ACC112 (cell line): ENCODE measurements around the gene GRIK4.
"Not testable (repeated sequence)": the region's sequence is repeated elsewhere in the genome, so short reads cannot be mapped to it uniquely, and the experiment has no call there.

ENCODE experiments used
- H2AFZ ChIP-seq: fragments of 200-600 bp; sonication (generic); one replicate; pipeline ENCODE4 v1.6.0; 2017; ENCODE audit warnings: antibody characterized with exemption, low read length; ENCODE audit not compliant: unreplicated experiment
- H3K27ac ChIP-seq: fragments of 200-600 bp; sonication (generic); 2 replicates; pipeline ENCODE4 v1.5.1; 2014; ENCODE audit warnings: low read depth, mild to moderate bottlenecking, antibody characterized with exemption, low read length, moderate library complexity
- H3K27me3 ChIP-seq: fragments of 200-600 bp; sonication (generic); 2 replicates; pipeline ENCODE4 v1.6.1; 2014; ENCODE audit warnings: mild to moderate bottlenecking, antibody characterized with exemption, low read length, moderate library complexity, mixed read lengths; ENCODE audit not compliant: insufficient read depth
- H3K36me3 ChIP-seq: fragments of 200-600 bp; sonication (generic); 2 replicates; pipeline ENCODE4 v1.6.1; 2016; ENCODE audit warnings: mild to moderate bottlenecking, antibody characterized with exemption, low read length, moderate library complexity, mixed read lengths; ENCODE audit not compliant: insufficient read depth
- H3K4me1 ChIP-seq: fragments of 200-600 bp; sonication (generic); one replicate; pipeline ENCODE4 v1.6.1; 2016; ENCODE audit warnings: low read length, mixed read lengths; ENCODE audit not compliant: insufficient read depth, unreplicated experiment, control insufficient read depth
- H3K4me3 ChIP-seq: fragments of 200-600 bp; sonication (generic); 2 replicates; pipeline ENCODE4 v1.5.1; 2014; ENCODE audit warnings: mild to moderate bottlenecking, low read depth, low read length
- H3K79me2 ChIP-seq: fragments of 200-600 bp; sonication (generic); one replicate; pipeline ENCODE4 v1.6.0; 2016; ENCODE audit warnings: low read length; ENCODE audit not compliant: control insufficient read depth, unreplicated experiment, insufficient read depth

GRIK4 gene

DNA sequence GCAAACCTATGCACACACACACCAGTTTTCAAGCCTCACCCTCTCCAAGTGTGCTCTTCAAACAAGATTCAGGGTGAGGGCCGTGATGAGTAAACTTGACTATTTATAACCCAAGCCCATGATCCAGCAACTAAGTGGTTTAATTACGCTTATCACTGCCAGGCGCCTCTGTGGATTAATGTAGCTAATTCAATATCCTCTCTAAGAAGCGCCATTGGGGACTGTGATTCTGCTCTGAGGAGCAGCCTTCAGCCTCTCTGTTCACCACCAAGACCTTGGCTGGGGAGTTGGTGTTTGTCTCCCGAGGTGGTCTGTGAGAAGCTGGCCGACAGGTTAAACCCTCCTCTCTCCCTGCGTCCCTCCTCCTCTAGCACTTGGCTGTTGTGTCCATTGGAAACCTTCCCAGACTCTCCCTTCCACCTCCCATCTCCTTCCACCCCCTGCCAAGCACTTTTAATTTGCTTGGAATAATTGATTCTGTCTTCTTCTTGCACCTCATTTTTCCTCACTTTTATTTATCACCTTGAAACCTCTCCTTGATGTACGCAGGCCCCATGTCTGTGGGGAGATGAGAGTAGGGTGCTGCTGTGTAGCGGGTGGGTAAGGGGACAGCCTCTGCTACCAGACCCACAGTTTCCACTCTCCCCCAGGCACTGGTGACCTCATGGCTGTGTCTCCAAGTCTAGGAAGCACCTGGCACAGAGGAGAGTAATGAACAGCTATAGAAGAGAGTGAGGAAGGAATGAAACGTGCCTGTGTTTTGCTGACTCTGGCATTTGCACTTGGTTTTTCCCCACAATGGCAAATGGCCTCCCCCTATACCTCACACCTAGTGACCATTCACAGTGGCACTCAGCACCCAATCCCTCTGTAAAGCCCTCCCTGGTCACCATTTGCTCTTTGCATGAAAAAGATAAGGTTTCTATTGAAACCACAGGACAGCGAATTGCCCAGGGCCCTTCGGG is 236.6 kb downstream of the GRIK4 start:
- Histone ChIP-seq H3K79me2 (no peaks in the 10 kb centered on the region), H3K4me1 (no peaks in the 10 kb centered on the region), H2AFZ (no peak overlapping the region), H3K27me3 (peaks cover 71% of the 10 kb centered on the region), H3K36me3 (no peaks in the 10 kb centered on the region), H3K27ac (no peak overlapping the region), H3K4me3 (no peak overlapping the region)

GRCh38 chr11:120749395-120749794 is 237.8 kb downstream of the GRIK4 start:
- no peak overlapping the region for H3K27ac ChIP-seq
- H2AFZ ChIP-seq = no peak overlapping the region
- H3K79me2 ChIP-seq = no peaks in the 10 kb centered on the region
- H3K36me3 ChIP-seq = no peaks in the 10 kb centered on the region
- H3K4me1 ChIP-seq = no peaks in the 10 kb centered on the region
- H3K27me3 ChIP-seq = peaks cover 65% of the 10 kb centered on the region
- no peak overlapping the region for H3K4me3 ChIP-seq

GRCh38 chr11:120750647-120751549 is 239.3 kb downstream of the GRIK4 start:
- no peak overlapping the region for H3K27ac ChIP-seq
- H3K79me2 ChIP-seq = no peaks in the 10 kb centered on the region
- no peak overlapping the region for H3K4me3 ChIP-seq
- no peak overlapping the region for H2AFZ ChIP-seq
- no peaks in the 10 kb centered on the region for H3K36me3 ChIP-seq
- peaks cover 60% of the 10 kb centered on the region for H3K27me3 ChIP-seq
- no peaks in the 10 kb centered on the region for H3K4me1 ChIP-seq

GRCh38 chr11:120751550-120751949 is 240.0 kb downstream of the GRIK4 start:
- Histone ChIP-seq H3K27ac (no peak overlapping the region), H2AFZ (no peak overlapping the region), H3K36me3 (no peaks in the 10 kb centered on the region), H3K4me3 (no peak overlapping the region), H3K4me1 (no peaks in the 10 kb centered on the region), H3K27me3 (peaks cover 54% of the 10 kb centered on the region), H3K79me2 (no peaks in the 10 kb centered on the region)

GRCh38 chr11:120752668-120753067 is 241.1 kb downstream of the GRIK4 start:
- H3K27ac ChIP-seq = no peak overlapping the region
- H3K4me3 ChIP-seq = no peak overlapping the region
- no peaks in the 10 kb centered on the region for H3K79me2 ChIP-seq
- no peak overlapping the region for H2AFZ ChIP-seq
- H3K27me3 ChIP-seq = peaks cover 45% of the 10 kb centered on the region
- no peaks in the 10 kb centered on the region for H3K36me3 ChIP-seq
- H3K4me1 ChIP-seq = no peaks in the 10 kb centered on the region

- no peak overlapping the region for H3K4me3 ChIP-seq
- H3K27me3 ChIP-seq = peaks cover 20% of the 10 kb centered on the region; the same call in 1 of the 2 replicates
- no peaks in the 10 kb centered on the region for H3K4me1 ChIP-seq
- no peaks in the 10 kb centered on the region for H3K36me3 ChIP-seq
- no peaks in the 10 kb centered on the region for H3K79me2 ChIP-seq
- no peak overlapping the region for H2AFZ ChIP-seq
- H3K27ac ChIP-seq = no peak overlapping the region
These were observed 245.4 kb downstream of the GRIK4 start for GRCh38 chr11:120756931-120757330.

- Histone ChIP-seq H3K27ac (no peak overlapping the region), H3K79me2 (no peaks in the 10 kb centered on the region), H2AFZ (no peak overlapping the region), H3K27me3 (peaks cover 12% of the 10 kb centered on the region; the same call in 1 of the 2 replicates), H3K4me1 (no peaks in the 10 kb centered on the region), H3K4me3 (no peak overlapping the region), H3K36me3 (no peaks in the 10 kb centered on the region)
These were observed 247.5 kb downstream of the GRIK4 start for GRCh38 chr11:120759046-120759445.

GRCh38 chr11:120765710-120766109 is 254.2 kb downstream of the GRIK4 start:
- H3K27ac ChIP-seq, H3K36me3 ChIP-seq, H2AFZ ChIP-seq, H3K4me3 ChIP-seq, H3K27me3 ChIP-seq, H3K79me2 ChIP-seq, H3K4me1 ChIP-seq: not testable (repeated sequence)

DNA sequence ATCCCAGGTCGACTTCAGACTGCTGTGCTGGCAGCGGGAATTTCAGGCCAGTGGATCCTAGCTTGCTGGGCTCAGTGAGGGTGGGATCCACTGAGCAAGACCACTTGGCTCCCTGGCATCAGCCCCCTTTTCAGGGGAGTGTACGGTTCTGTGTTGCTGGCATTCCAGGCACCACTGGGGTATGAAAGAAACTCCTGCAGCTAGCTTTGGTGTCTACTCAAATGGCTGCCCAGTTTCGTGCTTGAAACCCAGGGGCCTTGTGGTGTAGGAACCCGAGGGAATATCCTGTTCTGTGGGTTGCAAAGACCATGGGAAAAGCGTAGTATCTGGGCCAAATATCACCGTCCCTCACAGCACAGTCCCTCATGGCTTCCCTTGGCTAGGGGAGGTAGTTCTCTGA is 254.8 kb downstream of the GRIK4 start:
- peaks cover 3% of the 10 kb centered on the region; the same call in 1 of the 2 replicates for H3K27me3 ChIP-seq
- no peaks in the 10 kb centered on the region for H3K4me1 ChIP-seq
- no peak overlapping the region for H2AFZ ChIP-seq
- no peaks in the 10 kb centered on the region for H3K79me2 ChIP-seq
- no peaks in the 10 kb centered on the region for H3K36me3 ChIP-seq
- no peak overlapping the region for H3K4me3 ChIP-seq
- no peak overlapping the region for H3K27ac ChIP-seq

- Histone ChIP-seq H3K4me1 (no peaks in the 10 kb centered on the region), H3K36me3 (no peaks in the 10 kb centered on the region), H3K27ac (no peak overlapping the region), H3K4me3 (no peak overlapping the region), H3K27me3 (peaks cover 8% of the 10 kb centered on the region; the same call in 1 of the 2 replicates), H3K79me2 (no peaks in the 10 kb centered on the region), H2AFZ (no peak overlapping the region)
These were observed 257.4 kb downstream of the GRIK4 start for GRCh38 chr11:120768949-120769348.
